ENCODE results near the gene HACD1.
"Not testable (repeated sequence)": the region's sequence is repeated elsewhere in the genome, so short reads cannot be mapped to it uniquely, and the experiment has no call there.

HACD1 gene

GRCh38 chr10:17643339-17643754 is 26.2 kb upstream of the HACD1 start:
- no peak for DNase-seq

- no peak for DNase-seq
These were observed 23.2 kb upstream of the HACD1 start for GRCh38 chr10:17640331-17640816.

GRCh38 chr10:17637869-17638268 is 20.7 kb upstream of the HACD1 start:
- no peak for DNase-seq

- DNase-seq, result no peak
These were observed 16.2 kb upstream of the HACD1 start for GRCh38 chr10:17633353-17633752.

GRCh38 chr10:17632590-17632989 is 15.4 kb upstream of the HACD1 start:
- not testable (repeated sequence) for DNase-seq

GRCh38 chr10:17626656-17627055 is 9.5 kb upstream of the HACD1 start:
- DNase-seq, result no peak

- DNase-seq, result no peak
These were observed 7.8 kb upstream of the HACD1 start for GRCh38 chr10:17624996-17625395.

GRCh38 chr10:17622061-17622460 is 4.9 kb upstream of the HACD1 start:
- DNase-seq, result no peak

- no peak for DNase-seq
These were observed 657 bp downstream of the HACD1 start for GRCh38 chr10:17616403-17617030.

GRCh38 chr10:17609523-17610079 is 7.6 kb downstream of the HACD1 start:
- no peak for DNase-seq

- no peak for DNase-seq
These were observed 9.4 kb downstream of the HACD1 start for GRCh38 chr10:17607603-17608332.

- DNase-seq, result no peak
These were observed 10.1 kb downstream of the HACD1 start for GRCh38 chr10:17607060-17607459.

GRCh38 chr10:17606547-17607040 is 10.6 kb downstream of the HACD1 start:
- DNase-seq, result no peak

GRCh38 chr10:17605936-17606335 is 11.2 kb downstream of the HACD1 start:
- no peak for DNase-seq

- no peak for DNase-seq
These were observed 18.1 kb downstream of the HACD1 start for GRCh38 chr10:17599089-17599488.

- no peak for DNase-seq
These were observed 19.8 kb downstream of the HACD1 start for GRCh38 chr10:17597386-17597785.

- DNase-seq, result no peak
These were observed 26.1 kb downstream of the HACD1 start for GRCh38 chr10:17590969-17591645.

- not testable (repeated sequence) for DNase-seq
These were observed 27.9 kb downstream of the HACD1 start for GRCh38 chr10:17589316-17589715.

GRCh38 chr10:17588420-17588819 is 28.8 kb downstream of the HACD1 start:
- DNase-seq, result no peak

- DNase-seq, result not testable (repeated sequence)
These were observed 29.9 kb downstream of the HACD1 start for GRCh38 chr10:17587321-17587720.

GRCh38 chr10:17586821-17587234 is 30.3 kb downstream of the HACD1 start:
- no peak for DNase-seq

GRCh38 chr10:17585016-17585415 is 32.2 kb downstream of the HACD1 start:
- DNase-seq, result no peak

GRCh38 chr10:17580885-17581284 is 36.3 kb downstream of the HACD1 start:
- DNase-seq, result no peak
